Stimulated activated CD8-positive, alpha-beta memory T cell treated with anti-CD3 and anti-CD28 coated beads, Interleukin-4, amount 100 ng/mL, for 1 hour (primary cell): Measurements from ENCODE around the gene TSHR.

Experiments
- DNase-seq, 2 donors: peaks; one replicate each; pipeline ENCODE4 v3.0.0-alpha.2; 2020; ENCODE audit warnings: low read depth in 2 of 2, low spot score in 1 of 2

The TSHR gene

GRCh38 chr14:81132468-81132867, 177.0 kb downstream of the TSHR start:
- DNase-seq, result no peak

- DNase-seq, result no peak
Measured at GRCh38 chr14:81133400-81133799, 178.0 kb downstream of the TSHR start.

- no peak for DNase-seq
Measured at GRCh38 chr14:81137316-81137715, 181.9 kb downstream of the TSHR start.

GRCh38 chr14:81138429-81138828, 183.0 kb downstream of the TSHR start:
- DNase-seq, result no peak

GRCh38 chr14:81141426-81141825, 186.0 kb downstream of the TSHR start:
- DNase-seq, result no peak

- DNase-seq, result no peak
Measured at GRCh38 chr14:81143793-81144192, 188.4 kb downstream of the TSHR start.

- DNase-seq, result no peak
Measured at GRCh38 chr14:81144824-81145603, 189.6 kb downstream of the TSHR start.

- no peak for DNase-seq
Measured at GRCh38 chr14:81147140-81147897, 191.9 kb downstream of the TSHR start.

GRCh38 chr14:81148635-81149034, 193.2 kb downstream of the TSHR start:
- no peak for DNase-seq

GRCh38 chr14:81153187-81153586, 197.8 kb downstream of the TSHR start:
- no peak for DNase-seq

- DNase-seq, result no peak
Measured at GRCh38 chr14:81157431-81157830, 202.0 kb downstream of the TSHR start.

- no peak for DNase-seq
Measured at GRCh38 chr14:81161088-81161487, 205.7 kb downstream of the TSHR start.

- DNase-seq, result no peak
Measured at GRCh38 chr14:81161749-81162148, 206.3 kb downstream of the TSHR start.

GRCh38 chr14:81162941-81163340, 207.5 kb downstream of the TSHR start:
- DNase-seq, result no peak

GRCh38 chr14:81164167-81164774, 208.8 kb downstream of the TSHR start:
- no peak for DNase-seq

- no peak for DNase-seq
Measured at GRCh38 chr14:81165188-81165587, 209.8 kb downstream of the TSHR start.

- DNase-seq, result no peak
Measured at GRCh38 chr14:81166121-81166520, 210.7 kb downstream of the TSHR start.

- no peak for DNase-seq
Measured at GRCh38 chr14:81169267-81169666, 213.8 kb downstream of the TSHR start.

- no peak for DNase-seq
Measured at GRCh38 chr14:81169711-81170103, 214.3 kb downstream of the TSHR start.

GRCh38 chr14:81170104-81170828, 214.8 kb downstream of the TSHR start:
- DNase-seq, result peak; percentile 75 to 78

GRCh38 chr14:81170829-81171195, 215.4 kb downstream of the TSHR start:
- DNase-seq, result no peak

- DNase-seq, result no peak
Measured at GRCh38 chr14:81172353-81172752, 216.9 kb downstream of the TSHR start.
